ENCODE data around the gene CC2D2A. TPM values are rescaled to one million over a fixed set of nuclear protein-coding genes. Genes with fewer than 3 reads are reported as not detected.

The CC2D2A gene
- total and polyA plus RNA-seq, 9 of the 15 experiments (the other 6 are each of a cell fraction or from before 2014, with no cell fraction given), result 0.36 to 2.5 (median 1.6) TPM

DNA sequence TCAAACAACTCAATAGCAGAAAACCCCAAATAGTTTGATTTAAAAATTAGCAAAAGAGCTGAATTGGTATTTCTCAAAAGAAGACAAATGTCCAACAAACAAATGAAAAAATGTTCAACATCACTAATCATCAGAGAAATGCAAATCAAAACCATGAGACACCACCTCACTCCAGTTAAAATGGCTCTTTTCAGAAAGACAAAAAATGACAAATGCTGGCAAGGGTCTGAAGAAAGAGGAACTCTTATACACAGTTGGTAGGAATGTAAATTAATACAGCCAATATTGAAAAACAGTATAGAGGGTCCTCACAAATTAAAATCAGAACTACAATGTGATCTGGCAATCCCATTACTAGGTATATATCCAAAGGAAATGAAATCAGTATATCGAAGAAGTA is 115.1 kb downstream of the CC2D2A start:
- DNase-seq (ENCODE audit: extremely low read depth in 1 of 4, low spot score in 3 of 4), result no peak
- Histone ChIP-seq H3K36me3 (ENCODE audit: control insufficient read depth, insufficient read depth, low read length) (no peaks in the 10 kb centered on the region), H3K4me1 (replicated peaks in 1 of 2; ENCODE audit: control insufficient read depth in 2 of 2, insufficient read depth in 2 of 2, low read length in 2 of 2) (no peaks in the 10 kb centered on the region), H3K27ac (ENCODE audit: extremely low read depth, low read depth, low read length) (no peak overlapping the region), H3K4me2 (ENCODE audit: insufficient read depth, low read length) (no peak overlapping the region), H3K4me3 (no peak overlapping the region), H3K27me3 (ENCODE audit: control insufficient read depth in 2 of 2, insufficient read depth in 2 of 2, low read length in 2 of 2) (no peaks in the 10 kb centered on the region), H4K20me1 (replicated peaks; ENCODE audit: control insufficient read depth, insufficient read depth, low read length) (no peaks in the 10 kb centered on the region), H3K9me3 (replicated peaks; ENCODE audit: control insufficient read depth, insufficient read depth, low read depth, low read length) (no peaks in the 10 kb centered on the region), H2AFZ (ENCODE audit: low read depth, low read length) (no peak overlapping the region), H3K79me2 (ENCODE audit: control insufficient read depth, insufficient read depth, low read length) (no peaks in the 10 kb centered on the region), H3K9ac (ENCODE audit: insufficient read depth in 1 of 2, low read depth in 2 of 2, low read length in 2 of 2) (no peak overlapping the region), H3K9me1 (ENCODE audit: control insufficient read depth, insufficient read depth, low read length) (no peaks in the 10 kb centered on the region)
- no peak for ATAC-seq
- WGBS (ENCODE audit: insufficient coverage, low coverage, missing lambda C conversion rate), result 22% methylated on average over 1 of the region's 1 CpG
- CTCF ChIA-PET (ENCODE audit: low intra/inter-chr PET ratio), result no interaction called here
- no TSS peak for BruUV-seq (replicated peaks)
- no peak for FAIRE-seq
- POLR2A ChIA-PET, result no interaction called here
- intact Hi-C loops (cut with micrococcal nuclease) (no loop called here), in situ Hi-C loops (cut with MboI) (no loop called here)
- no peak for TF ChIP-seq ZKSCAN3 (CRISPR knock-in tag; IDR thresholded peaks at IDR 0.05)
- TF ChIP-seq ZNF696 (CRISPR knock-in tag; conservative IDR thresholded peaks at IDR 0.05), result no peak
- no peak for TF ChIP-seq TOE1 (IDR thresholded peaks at IDR 0.05; ENCODE audit: borderline replicate concordance)
- TF ChIP-seq TOE1 (CRISPR knock-in tag; IDR thresholded peaks at IDR 0.05; ENCODE audit: borderline replicate concordance, low read depth), result no peak
- no peak for TF ChIP-seq ATF4 (CRISPR knock-in tag; IDR thresholded peaks at IDR 0.05)
- no peak for TF ChIP-seq ZNF561 (CRISPR knock-in tag; conservative IDR thresholded peaks at IDR 0.05)
- TF ChIP-seq ZNF551 (CRISPR knock-in tag; IDR thresholded peaks at IDR 0.05), result no peak
- no peak for TF ChIP-seq ZNF12 (CRISPR knock-in tag; IDR thresholded peaks at IDR 0.05)
- TF ChIP-seq, protein P1, sequence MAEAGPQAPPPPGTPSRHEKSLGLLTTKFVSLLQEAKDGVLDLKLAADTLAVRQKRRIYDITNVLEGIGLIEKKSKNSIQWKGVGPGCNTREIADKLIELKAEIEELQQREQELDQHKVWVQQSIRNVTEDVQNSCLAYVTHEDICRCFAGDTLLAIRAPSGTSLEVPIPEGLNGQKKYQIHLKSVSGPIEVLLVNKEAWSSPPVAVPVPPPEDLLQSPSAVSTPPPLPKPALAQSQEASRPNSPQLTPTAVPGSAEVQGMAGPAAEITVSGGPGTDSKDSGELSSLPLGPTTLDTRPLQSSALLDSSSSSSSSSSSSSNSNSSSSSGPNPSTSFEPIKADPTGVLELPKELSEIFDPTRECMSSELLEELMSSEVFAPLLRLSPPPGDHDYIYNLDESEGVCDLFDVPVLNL (CRISPR knock-in tag; IDR thresholded peaks at IDR 0.05; ENCODE audit: low read depth), result no peak
- no peak for TF ChIP-seq MYC (IDR thresholded peaks at IDR 0.05; ENCODE audit: low read depth, low read length)
- TF ChIP-seq MYC (CRISPR knock-in tag; IDR thresholded peaks at IDR 0.05; ENCODE audit: borderline replicate concordance, low read depth), result no peak
- TF ChIP-seq OTX1 (CRISPR knock-in tag; IDR thresholded peaks at IDR 0.05), result no peak
- no peak for TF ChIP-seq POLR2A (conservative IDR thresholded peaks at IDR 0.05)
- TF ChIP-seq SRSF7 (optimal IDR thresholded peaks at IDR 0.05; ENCODE audit: low read depth, low read length), result no peak
- no peak for TF ChIP-seq BACH1 (tag; IDR thresholded peaks at IDR 0.05)
- TF ChIP-seq CHD4 (IDR thresholded peaks at IDR 0.05; ENCODE audit: insufficient read depth, insufficient replicate concordance, low read depth, low read length, poor library complexity, severe bottlenecking), result no peak
- no peak for TF ChIP-seq CHD2 (IDR thresholded peaks at IDR 0.05; ENCODE audit: low read depth, low read length)
- TF ChIP-seq SMAD3 (CRISPR knock-in tag; conservative IDR thresholded peaks at IDR 0.05), result no peak
- TF ChIP-seq FOXA1 (IDR thresholded peaks at IDR 0.05; ENCODE audit: borderline replicate concordance), result no peak
- no peak for TF ChIP-seq TAF7 (tag; IDR thresholded peaks at IDR 0.05)
- no peak for TF ChIP-seq E4F1 (CRISPR knock-in tag; IDR thresholded peaks at IDR 0.05; ENCODE audit: borderline replicate concordance)

Measured in K562 (cell line).